Activated naive CD4-positive, alpha-beta T cell treated with anti-CD3 and anti-CD28 coated beads, Interleukin-2, amount 10 ng/mL, durations not matched to agents 7 days and 5 days (primary cell): ENCODE measurements around the gene KRAS.
"Not testable (repeated sequence)": the region's sequence is repeated elsewhere in the genome, so short reads cannot be mapped to it uniquely, and the experiment has no call there.

Experiments
- CTCF ChIA-PET: fragments of 350-600 bp; sonication (Branson Sonifier 250); formaldehyde crosslinking; loops from one replicate; lab custom pipeline; 2021; ENCODE audit warnings: antibody characterized with exemption; lab: Charles Lee
- DNase-seq: peaks from one replicate; pipeline ENCODE4 v3.0.0-alpha.2; 2020
- H3K27ac Mint-ChIP-seq: one replicate; pipeline ENCODE4 v1.8.0; 2021; ENCODE audit warnings: mild to moderate bottlenecking, moderate library complexity, mixed read lengths
- H3K27me3 Mint-ChIP-seq: one replicate; pipeline ENCODE4 v1.8.0; 2021; ENCODE audit warnings: mild to moderate bottlenecking, mixed read lengths
- H3K36me3 Mint-ChIP-seq: one replicate; pipeline ENCODE4 v1.8.0; 2021; ENCODE audit warnings: mixed read lengths
- H3K4me1 Mint-ChIP-seq: one replicate; pipeline ENCODE4 v1.8.0; 2021; ENCODE audit warnings: mixed read lengths
- H3K4me3 Mint-ChIP-seq: one replicate; pipeline ENCODE4 v1.8.0; 2021; ENCODE audit warnings: mild to moderate bottlenecking, moderate library complexity, mixed read lengths
- H3K9me3 Mint-ChIP-seq: one replicate; pipeline ENCODE4 v1.8.0; 2021; ENCODE audit warnings: mixed read lengths

Gene KRAS

DNA sequence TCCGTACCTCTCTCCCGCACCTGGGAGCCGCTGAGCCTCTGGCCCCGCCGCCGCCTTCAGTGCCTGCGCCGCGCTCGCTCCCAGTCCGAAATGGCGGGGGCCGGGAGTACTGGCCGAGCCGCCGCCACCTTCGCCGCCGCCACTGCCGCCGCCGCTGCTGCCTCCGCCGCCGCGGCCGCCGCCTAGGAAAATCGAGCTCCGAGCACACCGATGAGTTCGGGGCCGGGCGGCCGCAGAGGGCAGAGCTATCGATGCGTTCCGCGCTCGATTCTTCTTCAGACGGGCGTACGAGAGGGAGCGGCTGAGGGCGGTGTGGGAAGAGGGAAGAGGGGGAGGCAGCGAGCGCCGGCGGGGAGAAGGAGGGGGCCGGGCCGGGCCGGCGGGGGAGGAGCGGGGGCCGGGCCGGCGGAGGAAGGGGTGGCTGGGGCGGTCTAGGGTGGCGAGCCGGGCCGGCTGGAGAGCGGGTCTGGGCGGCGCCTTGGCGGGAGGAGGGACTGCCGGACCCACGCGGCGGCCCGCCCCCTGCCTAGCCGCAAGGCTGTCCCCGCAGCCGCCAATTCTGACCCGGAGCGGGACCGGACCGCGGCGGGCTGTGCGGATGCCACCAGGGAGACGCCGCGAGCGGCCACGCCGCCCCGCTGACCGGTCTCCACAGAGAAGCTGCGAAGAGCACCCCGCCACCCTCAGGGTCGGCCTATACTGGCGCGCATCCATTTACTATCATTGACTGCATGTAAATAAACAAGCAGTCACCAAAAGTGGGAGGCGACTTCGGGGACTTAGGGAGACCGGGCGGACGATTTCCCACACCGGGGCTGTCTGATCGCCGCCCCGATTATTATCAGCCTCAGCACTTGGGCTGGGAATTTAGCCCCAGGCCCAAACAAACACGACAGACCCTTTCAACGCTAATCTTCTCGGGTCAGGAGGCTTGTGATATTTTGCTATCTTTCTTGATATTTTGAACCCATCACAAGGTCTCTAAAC, at the start of gene KRAS:
KRAS (minus strand) TSS at position 186 of the 987 bp plus-strand sequence.
- Mint-ChIP-seq H3K4me1 (peaks cover 48% of the 10 kb centered on the region), H3K4me3 (peak within 1 kb of the TSS; percentile 89), H3K27me3 (no peaks in the 10 kb centered on the region), H3K27ac (peak within 1 kb of the TSS; percentile 90), H3K36me3 (peaks cover 17% of the 10 kb centered on the region), H3K9me3 (no peaks in the 10 kb centered on the region)
- peak; percentile 94 for DNase-seq
- CTCF ChIA-PET = interaction anchor here (0.7 to 1.0 kb wide), 2 partner anchors 10 to 114 kb away, joined by 3 to 7 read pairs; no protein-coding TSS in a partner anchor

DNA sequence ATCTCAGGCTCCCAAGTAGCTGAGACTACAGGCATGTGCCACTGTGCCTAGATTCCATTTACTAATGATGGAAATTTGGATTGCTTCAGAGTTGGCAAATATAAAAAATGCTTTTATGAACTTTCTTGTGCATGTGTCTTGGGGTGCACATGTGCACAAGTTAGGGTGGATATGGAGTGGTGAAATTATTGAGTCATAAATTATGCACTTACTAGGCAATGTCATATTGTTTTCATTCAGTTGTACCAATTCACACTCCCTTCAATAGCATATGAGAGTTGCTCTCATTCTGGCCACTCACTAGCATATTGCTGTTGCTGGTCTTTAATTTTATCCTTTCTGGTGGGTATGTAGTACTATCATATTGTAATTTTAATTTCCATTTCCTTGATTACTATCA, 45.7 kb upstream of the KRAS start:
- Mint-ChIP-seq H3K4me3 (no peak overlapping the region), H3K27me3 (peaks cover 6% of the 10 kb centered on the region), H3K9me3 (no peaks in the 10 kb centered on the region), H3K27ac (no peak overlapping the region), H3K4me1 (peaks cover 9% of the 10 kb centered on the region), H3K36me3 (no peaks in the 10 kb centered on the region)
- CTCF ChIA-PET = no interaction called here
- DNase-seq = no peak

DNA sequence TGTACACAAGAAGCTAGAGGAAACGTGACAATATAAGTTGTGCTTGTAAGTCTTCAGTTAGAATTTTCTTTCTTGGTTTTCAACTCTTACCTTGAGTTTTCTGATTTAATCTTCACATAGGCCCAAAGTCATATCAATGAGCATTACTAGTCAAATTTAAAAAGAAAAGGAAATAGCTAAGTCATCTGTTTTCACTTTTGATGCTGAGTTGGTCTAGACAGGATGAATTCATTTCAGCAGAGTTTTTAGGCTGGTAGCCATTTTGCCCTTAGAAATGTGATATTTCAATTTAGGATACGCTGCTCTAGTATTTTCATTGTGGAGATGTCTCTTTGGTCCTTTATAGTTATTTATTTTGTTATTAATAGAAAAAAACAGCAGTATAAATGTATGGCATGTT, 44.6 kb upstream of the KRAS start:
- CTCF ChIA-PET = no interaction called here

DNA sequence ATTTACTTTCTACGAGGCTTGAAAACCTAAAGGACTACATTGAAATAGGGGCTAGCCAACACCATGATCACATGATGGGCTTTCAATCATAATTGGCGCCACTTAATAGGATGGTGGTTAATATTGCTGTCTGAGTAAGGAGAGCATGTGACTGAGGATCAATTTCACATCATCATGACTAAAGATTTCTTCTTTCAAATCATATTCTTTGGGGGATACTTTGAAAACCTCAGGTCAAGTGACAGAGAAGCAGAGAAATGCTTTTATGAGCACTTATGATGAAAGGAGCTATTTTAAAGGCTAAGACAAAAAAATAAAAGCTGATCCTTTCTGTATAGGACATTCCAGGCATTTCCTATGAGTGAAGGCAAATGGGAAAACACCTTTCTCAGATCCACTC, 42.9 kb upstream of the KRAS start:
- Mint-ChIP-seq H3K36me3 (no peaks in the 10 kb centered on the region), H3K27ac (no peak overlapping the region), H3K27me3 (peaks cover 3% of the 10 kb centered on the region), H3K9me3 (no peaks in the 10 kb centered on the region), H3K4me3 (no peak overlapping the region), H3K4me1 (peaks cover 9% of the 10 kb centered on the region)
- no peak for DNase-seq
- CTCF ChIA-PET = interaction anchor here (1.3 kb wide), 1 partner anchor 52 kb away, joined by 4 read pairs; no protein-coding TSS in a partner anchor

More for the DNA sequence above, 44.6 kb upstream of the KRAS start:
- H3K4me3 Mint-ChIP-seq = no peak overlapping the region
- H3K36me3 Mint-ChIP-seq = no peaks in the 10 kb centered on the region
- peaks cover 9% of the 10 kb centered on the region for H3K4me1 Mint-ChIP-seq
- no peak for DNase-seq
- no peaks in the 10 kb centered on the region for H3K9me3 Mint-ChIP-seq
- H3K27ac Mint-ChIP-seq = no peak overlapping the region
- H3K27me3 Mint-ChIP-seq = peaks cover 4% of the 10 kb centered on the region

DNA sequence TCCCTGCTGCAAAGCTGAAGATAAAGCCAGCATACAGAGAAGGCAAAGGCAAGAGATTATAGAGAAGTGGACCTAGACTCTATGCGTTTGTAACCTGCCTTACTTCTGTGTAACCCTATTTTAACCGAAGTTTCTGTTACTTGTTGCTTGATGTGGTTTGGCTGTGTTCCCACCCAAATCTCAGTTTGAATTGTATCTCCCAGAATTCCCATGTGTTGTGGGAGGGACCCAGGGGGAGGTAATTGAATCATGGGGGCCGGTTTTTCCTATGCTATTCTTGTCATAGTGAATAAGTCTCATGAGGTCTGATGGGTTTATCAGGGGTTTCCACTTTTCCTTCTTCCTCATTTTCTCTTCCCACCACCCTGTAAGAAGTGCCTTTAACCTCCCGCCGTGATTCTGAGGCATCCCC, 42.1 kb upstream of the KRAS start:
- DNase-seq = not testable (repeated sequence)
- CTCF ChIA-PET = interaction anchor here (1.3 kb wide), 1 partner anchor 51 kb away, joined by 4 read pairs; no protein-coding TSS in a partner anchor

DNA sequence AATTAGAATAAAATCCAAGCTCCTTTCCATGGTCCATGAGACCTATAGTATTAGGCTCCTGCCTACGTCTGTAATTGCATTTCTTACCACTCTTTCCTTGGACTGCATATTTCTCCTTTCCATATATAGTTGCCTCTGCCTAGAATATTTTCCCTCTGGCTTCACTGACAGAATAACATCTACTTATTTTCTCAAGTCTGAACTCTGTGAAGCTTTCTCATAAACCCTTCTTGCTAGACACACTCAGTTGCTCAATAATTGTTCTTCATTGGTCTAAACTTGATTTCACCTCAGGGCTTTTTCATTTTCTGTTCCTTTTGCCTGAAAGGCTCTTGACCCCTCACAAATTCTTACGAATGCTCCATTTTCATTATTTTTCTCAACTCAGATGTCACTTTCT, 36.9 kb upstream of the KRAS start:
- CTCF ChIA-PET = no interaction called here
- Mint-ChIP-seq H3K27me3 (no peaks in the 10 kb centered on the region), H3K27ac (no peak overlapping the region), H3K4me3 (no peak overlapping the region), H3K9me3 (no peaks in the 10 kb centered on the region), H3K36me3 (no peaks in the 10 kb centered on the region), H3K4me1 (peaks cover 10% of the 10 kb centered on the region)
- DNase-seq = no peak

More for the DNA sequence above, 42.1 kb upstream of the KRAS start:
- H3K27me3 Mint-ChIP-seq, H3K4me1 Mint-ChIP-seq, H3K36me3 Mint-ChIP-seq, H3K9me3 Mint-ChIP-seq, H3K4me3 Mint-ChIP-seq, H3K27ac Mint-ChIP-seq: not testable (repeated sequence)

DNA sequence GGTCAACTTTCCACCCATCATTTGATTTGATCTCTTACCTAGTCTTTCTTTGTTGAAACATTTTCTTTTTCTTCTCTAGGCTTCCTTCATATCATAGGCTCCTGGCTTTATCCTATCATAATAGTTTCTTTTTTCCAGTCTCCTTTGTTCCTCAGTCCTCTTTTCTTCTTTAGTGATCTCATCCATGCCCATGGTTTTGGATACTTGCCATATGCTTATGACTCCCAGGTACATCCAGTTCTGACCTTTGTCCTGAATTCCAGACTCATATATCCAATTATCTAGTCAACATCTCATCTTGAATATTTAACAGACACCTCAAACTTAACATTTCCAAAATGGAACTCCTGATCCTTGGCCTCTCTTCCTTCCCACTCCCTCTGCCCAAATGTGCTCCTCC, 36.1 kb upstream of the KRAS start:
- CTCF ChIA-PET = no interaction called here
- no peak overlapping the region for H3K27ac Mint-ChIP-seq

DNA sequence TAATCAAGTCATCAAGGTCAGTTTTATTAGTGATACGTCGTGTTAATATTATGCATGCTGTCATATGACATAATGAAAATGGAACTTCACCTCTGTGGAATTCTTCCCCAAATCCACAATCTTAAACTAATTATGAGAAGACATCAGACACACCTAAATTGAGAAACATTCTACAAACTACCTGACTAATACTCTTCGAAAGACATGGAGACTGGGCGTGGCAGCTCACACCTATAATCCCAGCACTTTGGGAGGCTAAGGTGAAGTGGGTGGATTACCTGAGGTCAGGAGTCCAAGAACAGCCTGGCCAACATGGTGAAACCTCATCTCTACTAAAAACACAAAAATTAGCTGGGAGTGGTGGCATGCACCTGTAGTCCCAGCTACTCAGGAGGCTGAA, 33.3 kb upstream of the KRAS start:
- CTCF ChIA-PET = interaction anchor here (0.9 kb wide), 1 partner anchor 43 kb away, joined by 3 read pairs; no protein-coding TSS in a partner anchor
- H3K27ac Mint-ChIP-seq = no peak overlapping the region
- peaks cover 28% of the 10 kb centered on the region for H3K4me1 Mint-ChIP-seq
- no peaks in the 10 kb centered on the region for H3K27me3 Mint-ChIP-seq
- no peak for DNase-seq
- H3K4me3 Mint-ChIP-seq = no peak overlapping the region
- H3K9me3 Mint-ChIP-seq = no peaks in the 10 kb centered on the region
- H3K36me3 Mint-ChIP-seq = no peaks in the 10 kb centered on the region

More for the DNA sequence above, 36.1 kb upstream of the KRAS start:
- H3K4me1 Mint-ChIP-seq = peaks cover 6% of the 10 kb centered on the region
- DNase-seq = no peak
- no peaks in the 10 kb centered on the region for H3K9me3 Mint-ChIP-seq
- H3K4me3 Mint-ChIP-seq = no peak overlapping the region
- H3K36me3 Mint-ChIP-seq = no peaks in the 10 kb centered on the region
- H3K27me3 Mint-ChIP-seq = no peaks in the 10 kb centered on the region

DNA sequence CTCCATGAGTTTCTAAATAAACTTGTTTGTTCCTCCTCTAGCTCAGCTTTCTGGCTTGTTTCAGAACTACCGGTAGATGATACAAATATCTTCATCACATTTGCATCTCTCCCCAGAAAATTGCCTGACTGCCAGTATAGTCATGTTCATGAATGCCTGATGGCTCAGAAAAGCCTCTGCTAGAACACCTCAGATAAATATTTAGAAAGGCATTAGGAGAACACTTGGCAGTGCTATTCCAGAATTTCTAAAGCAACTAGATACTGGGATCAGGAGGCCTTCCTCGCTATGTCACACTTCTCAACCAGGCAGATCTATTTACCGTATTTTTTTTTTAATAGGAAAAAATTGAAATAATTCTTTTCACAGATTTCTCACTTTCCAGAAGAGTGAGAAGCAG, 32.3 kb upstream of the KRAS start:
- Mint-ChIP-seq H3K4me1 (peaks cover 28% of the 10 kb centered on the region), H3K4me3 (no peak overlapping the region), H3K27me3 (no peaks in the 10 kb centered on the region), H3K36me3 (no peaks in the 10 kb centered on the region), H3K27ac (no peak overlapping the region), H3K9me3 (no peaks in the 10 kb centered on the region)
- CTCF ChIA-PET = interaction anchor here (0.7 to 0.9 kb wide), 2 partner anchors 13 to 42 kb away, joined by 3 read pairs; no protein-coding TSS in a partner anchor
- DNase-seq = no peak

DNA sequence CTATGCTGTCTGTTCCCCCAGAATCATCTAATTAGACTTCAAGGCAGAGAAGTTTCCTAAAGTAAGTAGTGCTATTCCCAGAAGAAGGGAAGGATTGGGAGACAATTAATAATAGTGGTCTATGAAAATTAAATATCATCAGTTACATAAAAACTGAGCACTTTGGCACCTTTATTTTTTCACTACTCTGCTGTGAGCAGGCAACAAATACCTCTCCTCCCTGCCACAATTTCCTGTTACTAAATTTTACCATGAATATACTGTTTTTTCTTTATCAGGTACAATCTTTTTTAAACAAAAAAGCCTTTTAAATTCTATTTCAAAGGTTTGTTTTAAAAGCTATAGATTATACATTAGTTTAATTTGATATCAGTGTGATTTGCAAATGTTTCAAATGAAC, 29.4 kb upstream of the KRAS start:
- CTCF ChIA-PET = interaction anchor here (0.7 kb wide), 1 partner anchor 93 kb away, joined by 3 read pairs; no protein-coding TSS in a partner anchor
- H3K4me3 Mint-ChIP-seq = no peak overlapping the region
- DNase-seq = no peak
- H3K9me3 Mint-ChIP-seq = peaks cover 2% of the 10 kb centered on the region
- peak overlapping the region; percentile 13 for H3K27ac Mint-ChIP-seq
- H3K36me3 Mint-ChIP-seq = no peaks in the 10 kb centered on the region
- H3K4me1 Mint-ChIP-seq = peaks cover 30% of the 10 kb centered on the region
- no peaks in the 10 kb centered on the region for H3K27me3 Mint-ChIP-seq

DNA sequence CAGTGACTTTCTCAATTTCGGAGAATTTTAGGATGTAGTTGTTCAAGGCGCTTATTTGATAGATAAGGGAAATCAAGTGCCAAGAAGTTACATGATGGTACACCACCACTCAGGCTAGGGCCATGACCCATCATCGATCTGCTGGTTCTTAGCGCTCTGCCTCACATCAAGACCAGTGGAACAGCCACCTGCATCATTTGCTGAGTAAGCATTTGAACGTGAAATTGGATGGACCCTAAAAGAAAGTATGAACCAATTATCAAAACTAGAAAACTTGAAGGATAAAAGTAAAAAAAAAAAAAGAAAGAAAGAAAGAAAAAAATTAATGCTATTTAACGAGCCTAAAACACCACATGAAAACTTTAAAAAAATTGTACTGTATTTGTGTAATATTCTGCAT, 27.5 kb upstream of the KRAS start:
- CTCF ChIA-PET = no interaction called here
- peaks cover 28% of the 10 kb centered on the region for H3K4me1 Mint-ChIP-seq
- no peaks in the 10 kb centered on the region for H3K27me3 Mint-ChIP-seq
- no peak for DNase-seq
- no peak overlapping the region for H3K4me3 Mint-ChIP-seq
- H3K9me3 Mint-ChIP-seq = peaks cover 2% of the 10 kb centered on the region
- no peak overlapping the region for H3K27ac Mint-ChIP-seq
- H3K36me3 Mint-ChIP-seq = no peaks in the 10 kb centered on the region

DNA sequence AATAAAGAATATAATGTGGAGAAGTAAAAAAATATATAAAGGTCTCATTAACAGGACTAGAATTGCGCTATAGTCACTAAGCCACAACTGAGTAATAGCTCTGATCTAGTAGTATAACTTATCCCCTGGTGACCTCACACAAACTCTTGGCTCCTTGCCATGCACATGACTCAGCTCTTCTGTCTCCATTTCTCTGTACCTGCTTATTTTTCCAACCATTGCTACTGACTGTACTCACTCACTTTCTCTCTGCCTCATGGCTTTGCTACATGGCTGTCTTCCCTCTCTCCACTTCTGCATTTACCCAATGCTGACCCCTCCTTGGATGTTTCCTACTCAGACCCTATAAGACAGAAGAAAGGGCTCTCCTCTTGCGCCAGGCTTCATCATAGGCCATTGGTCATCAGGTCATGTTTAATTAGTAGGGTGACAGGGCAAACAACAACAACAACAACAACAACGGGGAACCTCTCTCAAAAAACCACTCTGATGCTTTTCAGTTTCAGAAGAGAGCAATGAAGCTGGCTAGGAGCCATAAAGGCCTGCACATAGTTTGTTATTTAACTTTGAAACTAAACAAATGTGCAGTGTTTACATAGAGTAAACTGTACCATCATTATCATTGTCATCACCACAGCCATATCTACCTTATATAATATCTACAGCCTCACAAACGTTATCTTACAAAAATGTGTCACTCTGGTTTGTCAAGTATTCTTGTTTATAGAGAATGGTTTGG, 25.6 kb upstream of the KRAS start:
- DNase-seq = no peak
- Mint-ChIP-seq H3K4me1 (peaks cover 23% of the 10 kb centered on the region), H3K4me3 (no peak overlapping the region), H3K27me3 (no peaks in the 10 kb centered on the region), H3K36me3 (no peaks in the 10 kb centered on the region), H3K9me3 (peaks cover 2% of the 10 kb centered on the region), H3K27ac (no peak overlapping the region)
- CTCF ChIA-PET = no interaction called here

DNA sequence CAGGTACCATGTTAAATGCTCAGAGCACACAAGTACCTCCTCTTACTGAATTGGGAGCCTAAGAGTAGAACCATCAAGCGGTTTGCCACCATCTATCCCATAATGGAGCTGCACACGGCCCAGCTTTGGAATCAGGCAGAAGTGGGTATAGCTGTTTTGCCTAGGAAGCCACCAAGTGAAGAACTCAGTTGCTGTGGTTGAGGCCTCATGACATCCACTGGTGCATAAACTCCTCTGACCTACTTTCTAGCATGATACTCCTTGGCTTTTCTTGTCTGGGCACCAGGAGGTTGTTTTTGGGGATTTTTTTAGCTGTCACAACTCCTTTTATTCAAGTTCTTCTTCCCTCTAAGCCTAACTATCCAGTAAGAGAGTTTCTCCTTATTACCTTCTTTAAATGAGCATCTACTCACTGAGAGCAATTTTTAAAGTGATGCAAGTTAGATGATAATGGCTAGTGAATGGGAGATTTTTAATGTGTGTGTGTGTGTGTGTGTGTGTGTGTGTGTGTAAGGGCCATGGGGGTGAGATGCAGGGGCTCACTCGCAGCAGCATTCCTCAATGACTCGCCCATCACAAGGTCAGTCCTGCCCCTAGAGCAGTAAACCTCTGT, 20.9 kb upstream of the KRAS start:
- Mint-ChIP-seq H3K4me1 (peaks cover 3% of the 10 kb centered on the region), H3K4me3 (no peak overlapping the region), H3K27me3 (no peaks in the 10 kb centered on the region), H3K36me3 (no peaks in the 10 kb centered on the region), H3K9me3 (no peaks in the 10 kb centered on the region), H3K27ac (no peak overlapping the region)
- no peak for DNase-seq
- CTCF ChIA-PET = no interaction called here

DNA sequence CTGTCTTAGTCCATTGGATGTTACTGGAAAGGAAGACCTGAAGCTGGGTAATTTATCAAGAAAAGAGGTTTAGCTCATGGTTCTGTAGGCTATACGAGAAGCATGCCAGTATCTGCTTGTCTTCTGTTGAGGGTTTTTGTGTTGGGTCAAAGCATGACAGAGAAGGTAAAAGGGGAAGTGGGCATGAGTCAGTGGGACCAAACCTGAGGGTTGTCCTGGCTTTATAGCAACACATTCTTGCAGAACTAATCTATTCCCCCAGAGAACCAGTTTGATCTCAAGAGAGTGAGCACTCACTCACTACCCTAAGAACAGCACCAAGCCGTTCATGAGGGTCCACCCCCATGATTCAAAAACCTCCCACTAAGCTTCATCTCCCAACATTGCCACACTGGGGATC, 19.0 kb upstream of the KRAS start:
- Mint-ChIP-seq H3K4me1 (no peaks in the 10 kb centered on the region), H3K27ac (no peak overlapping the region), H3K9me3 (no peaks in the 10 kb centered on the region), H3K4me3 (no peak overlapping the region), H3K36me3 (no peaks in the 10 kb centered on the region), H3K27me3 (no peaks in the 10 kb centered on the region)
- CTCF ChIA-PET = interaction anchor here (0.9 to 1.0 kb wide), 2 partner anchors 14 to 29 kb away, joined by 3 to 4 read pairs; no protein-coding TSS in a partner anchor
- DNase-seq = no peak
